ENCODE results near the gene SIGLEC9. TPM values are rescaled to one million over a fixed set of nuclear protein-coding genes. Genes with fewer than 3 reads are reported as not detected.

SIGLEC9 gene
- total RNA-seq, 6 experiments from 2014 or later = 3.8 to 7.9 (median 4.1) TPM

DNA sequence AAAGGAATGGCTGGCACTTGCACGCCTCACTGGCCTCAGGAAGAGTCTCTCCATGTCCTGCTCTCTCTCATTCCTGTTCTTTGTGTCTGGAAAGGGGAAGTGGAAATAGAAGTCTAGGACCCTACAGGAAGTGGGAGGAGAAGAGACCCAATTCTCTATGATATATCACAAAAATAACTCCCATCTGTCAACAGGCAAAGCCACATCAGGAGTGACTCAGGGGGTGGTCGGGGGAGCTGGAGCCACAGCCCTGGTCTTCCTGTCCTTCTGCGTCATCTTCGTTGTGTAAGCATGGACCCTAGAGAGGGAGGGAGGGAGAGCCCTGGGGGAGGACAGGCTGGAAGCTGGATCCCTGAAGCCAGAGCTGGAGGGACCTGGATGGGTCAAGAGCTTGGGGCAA is 3.0 kb downstream of the SIGLEC9 start:
- no peak overlapping the region for H3K4me3 ChIP-seq
- ATAC-seq = peak; percentile 7 to 46 (median 38)
- no peaks in the 10 kb centered on the region for H3K9me3 ChIP-seq
- H3K27me3 ChIP-seq = no peaks in the 10 kb centered on the region
- no peaks in the 10 kb centered on the region for H3K36me3 ChIP-seq
- TF ChIP-seq POLR2A (IDR thresholded peaks at IDR 0.05) = peak; percentile 63
- TF ChIP-seq, protein P1, sequence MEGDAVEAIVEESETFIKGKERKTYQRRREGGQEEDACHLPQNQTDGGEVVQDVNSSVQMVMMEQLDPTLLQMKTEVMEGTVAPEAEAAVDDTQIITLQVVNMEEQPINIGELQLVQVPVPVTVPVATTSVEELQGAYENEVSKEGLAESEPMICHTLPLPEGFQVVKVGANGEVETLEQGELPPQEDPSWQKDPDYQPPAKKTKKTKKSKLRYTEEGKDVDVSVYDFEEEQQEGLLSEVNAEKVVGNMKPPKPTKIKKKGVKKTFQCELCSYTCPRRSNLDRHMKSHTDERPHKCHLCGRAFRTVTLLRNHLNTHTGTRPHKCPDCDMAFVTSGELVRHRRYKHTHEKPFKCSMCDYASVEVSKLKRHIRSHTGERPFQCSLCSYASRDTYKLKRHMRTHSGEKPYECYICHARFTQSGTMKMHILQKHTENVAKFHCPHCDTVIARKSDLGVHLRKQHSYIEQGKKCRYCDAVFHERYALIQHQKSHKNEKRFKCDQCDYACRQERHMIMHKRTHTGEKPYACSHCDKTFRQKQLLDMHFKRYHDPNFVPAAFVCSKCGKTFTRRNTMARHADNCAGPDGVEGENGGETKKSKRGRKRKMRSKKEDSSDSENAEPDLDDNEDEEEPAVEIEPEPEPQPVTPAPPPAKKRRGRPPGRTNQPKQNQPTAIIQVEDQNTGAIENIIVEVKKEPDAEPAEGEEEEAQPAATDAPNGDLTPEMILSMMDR (IDR thresholded peaks at IDR 0.05) = no peak
- WGBS (ENCODE audit: insufficient coverage, low coverage, low lambda C conversion rate, missing lambda C conversion rate) = 12% methylated on average over 4 of the region's 4 CpGs
- intact Hi-C loops (cut with DNase I) = no loop called here
- peak in 1 of 3 donors; percentile 45 for DNase-seq
- H3K4me1 ChIP-seq = no peaks in the 10 kb centered on the region
- peak overlapping the region; percentile 36 to 81 (median 50) for H3K27ac ChIP-seq

DNA sequence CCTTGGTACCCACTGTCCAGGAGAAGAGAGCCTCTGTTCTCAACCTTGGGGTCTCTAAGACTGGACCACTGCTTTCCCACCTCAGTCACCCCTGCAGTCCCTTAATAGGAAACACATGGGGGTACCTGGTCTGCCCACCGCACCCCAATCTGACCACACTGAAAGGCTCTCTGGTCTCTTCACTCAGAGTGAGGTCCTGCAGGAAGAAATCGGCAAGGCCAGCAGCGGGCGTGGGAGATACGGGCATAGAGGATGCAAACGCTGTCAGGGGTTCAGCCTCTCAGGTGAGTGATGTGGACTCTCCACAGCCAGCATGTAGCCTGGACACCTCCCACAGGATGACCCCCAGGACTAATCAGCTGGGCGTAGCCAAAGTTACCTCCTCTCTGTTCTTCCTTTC is 3.5 kb downstream of the SIGLEC9 start:
- intact Hi-C loops (cut with DNase I) = no loop called here
- no peaks in the 10 kb centered on the region for H3K4me1 ChIP-seq
- no CpG with 5 or more reads among the region's 7 CpGs for WGBS (ENCODE audit: insufficient coverage, low coverage, low lambda C conversion rate, missing lambda C conversion rate)
- H3K27ac ChIP-seq = peak overlapping the region; percentile 50 to 57 (median 51)
- no peak overlapping the region for H3K4me3 ChIP-seq
- no peaks in the 10 kb centered on the region for H3K9me3 ChIP-seq
- ATAC-seq (no peak), DNase-seq (peak in 1 of 3 donors; percentile 44)
- H3K36me3 ChIP-seq = no peaks in the 10 kb centered on the region
- no peaks in the 10 kb centered on the region for H3K27me3 ChIP-seq
- TF ChIP-seq, protein P1 (IDR thresholded peaks at IDR 0.05) = no peak
- TF ChIP-seq POLR2A (IDR thresholded peaks at IDR 0.05) = no peak

DNA sequence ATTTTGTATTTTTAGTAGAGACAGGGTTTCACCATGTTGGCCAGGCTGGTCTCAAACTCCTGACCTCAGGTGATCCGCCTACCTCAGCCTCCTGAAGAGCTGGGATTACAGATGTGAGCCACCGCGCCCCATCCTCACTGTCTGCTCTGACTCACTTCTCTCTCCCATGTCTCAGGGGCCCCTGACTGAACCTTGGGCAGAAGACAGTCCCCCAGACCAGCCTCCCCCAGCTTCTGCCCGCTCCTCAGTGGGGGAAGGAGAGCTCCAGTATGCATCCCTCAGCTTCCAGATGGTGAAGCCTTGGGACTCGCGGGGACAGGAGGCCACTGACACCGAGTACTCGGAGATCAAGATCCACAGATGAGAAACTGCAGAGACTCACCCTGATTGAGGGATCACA is 5.0 kb downstream of the SIGLEC9 start:
- H3K27ac ChIP-seq = peak overlapping the region in 1 of 3 donors; percentile 58
- TF ChIP-seq POLR2A (IDR thresholded peaks at IDR 0.05) = no peak
- TF ChIP-seq, protein P1 (IDR thresholded peaks at IDR 0.05) = no peak
- no peak for ATAC-seq
- no peak overlapping the region for H3K4me3 ChIP-seq
- no peaks in the 10 kb centered on the region for H3K9me3 ChIP-seq
- H3K4me1 ChIP-seq = no peaks in the 10 kb centered on the region
- DNase-seq = no peak
- H3K27me3 ChIP-seq = no peaks in the 10 kb centered on the region
- WGBS (ENCODE audit: insufficient coverage, low coverage, low lambda C conversion rate, missing lambda C conversion rate) = 30% methylated on average over 2 of the region's 8 CpGs
- intact Hi-C loops (cut with DNase I) = no loop called here
- H3K36me3 ChIP-seq = no peaks in the 10 kb centered on the region

DNA sequence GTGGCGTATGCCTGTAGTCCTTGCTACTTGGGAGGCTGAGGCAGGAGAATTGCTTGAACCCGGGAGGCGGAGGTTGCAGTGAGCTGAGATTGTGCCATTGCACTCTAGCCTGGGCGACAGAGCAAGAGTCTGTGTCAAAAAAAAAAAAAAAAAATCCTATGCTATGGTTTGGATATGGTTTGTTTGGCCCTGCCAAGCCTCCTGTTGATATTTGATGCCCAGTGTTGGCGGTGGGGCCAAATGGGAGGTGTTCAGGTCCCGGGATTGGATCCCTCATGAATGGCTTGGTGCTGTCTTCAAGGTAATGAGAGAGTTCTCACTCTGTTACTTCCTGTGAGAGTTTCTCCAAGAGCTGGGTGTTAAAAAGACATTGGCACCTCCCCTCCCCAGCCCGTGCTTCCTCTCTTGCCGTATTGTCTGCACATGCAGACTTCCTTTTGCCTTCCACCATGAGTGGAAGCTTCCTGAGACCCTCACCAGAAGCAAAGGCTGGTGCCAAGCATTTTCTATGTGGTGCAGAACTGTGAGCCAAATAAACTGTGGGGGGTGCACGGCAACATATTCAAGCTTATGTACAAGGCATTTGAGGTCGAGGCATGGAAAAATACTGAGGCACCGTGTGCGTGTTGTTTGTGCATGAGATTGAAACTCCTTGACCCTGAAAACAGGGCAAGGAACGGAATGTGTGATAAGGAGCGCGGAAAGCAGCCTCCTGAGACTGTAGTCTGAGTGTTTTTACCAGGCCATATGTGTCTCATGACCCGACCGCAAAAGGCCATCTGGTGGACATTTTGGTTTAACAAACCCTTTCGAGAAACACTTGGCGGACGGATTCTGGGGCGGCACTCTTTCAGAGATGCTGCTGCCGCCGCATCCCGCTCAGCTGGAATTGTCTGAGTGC is 7.3 kb downstream of the SIGLEC9 start:
- H3K4me1 ChIP-seq = no peaks in the 10 kb centered on the region
- no peaks in the 10 kb centered on the region for H3K36me3 ChIP-seq
- DNase-seq = peak in 2 of 3 donors; percentile 60 to 68
- peak overlapping the region; percentile 18 to 47 (median 21) for H3K27ac ChIP-seq
- no peak for TF ChIP-seq POLR2A (IDR thresholded peaks at IDR 0.05)
- TF ChIP-seq, protein P1 (IDR thresholded peaks at IDR 0.05) = no peak
- H3K27me3 ChIP-seq = no peaks in the 10 kb centered on the region
- peak; percentile 49 to 67 (median 56) for ATAC-seq
- intact Hi-C loops (cut with DNase I) = no loop called here
- no peak overlapping the region for H3K4me3 ChIP-seq
- H3K9me3 ChIP-seq = no peaks in the 10 kb centered on the region
- 41% methylated on average over 22 of the region's 24 CpGs for WGBS (ENCODE audit: insufficient coverage, low coverage, low lambda C conversion rate, missing lambda C conversion rate)
